Activated CD4-positive, CD25-positive, alpha-beta regulatory T cell treated with anti-CD3 and anti-CD28 coated beads, Interleukin-2, amount 50 U/mL, for 72 hours (primary cell): ENCODE measurements around the gene AGAP3.

Source experiments
- DNase-seq: peaks from one replicate; pipeline ENCODE4 v3.0.0; 2021

The AGAP3 gene

GRCh38 chr7:151074817-151075661 lies 11.2 kb upstream of the AGAP3 start:
- DNase-seq: no peak

DNA sequence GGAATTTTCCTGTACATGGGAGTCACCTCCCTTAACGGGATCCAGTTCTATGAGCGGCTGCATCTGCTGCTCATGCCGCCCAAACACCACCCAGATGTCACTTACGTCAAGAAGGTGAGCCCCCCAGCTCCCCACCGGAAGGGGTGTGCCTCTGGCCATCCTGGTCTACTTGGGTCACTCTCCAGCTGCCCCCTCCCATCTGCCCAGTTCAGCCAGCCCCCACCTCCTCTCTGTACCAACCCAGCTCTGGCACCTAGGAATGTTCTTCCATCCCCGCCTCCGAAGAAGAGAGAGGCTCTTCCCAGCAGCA lies 10.7 kb upstream of the AGAP3 start:
- no peak for DNase-seq

DNA sequence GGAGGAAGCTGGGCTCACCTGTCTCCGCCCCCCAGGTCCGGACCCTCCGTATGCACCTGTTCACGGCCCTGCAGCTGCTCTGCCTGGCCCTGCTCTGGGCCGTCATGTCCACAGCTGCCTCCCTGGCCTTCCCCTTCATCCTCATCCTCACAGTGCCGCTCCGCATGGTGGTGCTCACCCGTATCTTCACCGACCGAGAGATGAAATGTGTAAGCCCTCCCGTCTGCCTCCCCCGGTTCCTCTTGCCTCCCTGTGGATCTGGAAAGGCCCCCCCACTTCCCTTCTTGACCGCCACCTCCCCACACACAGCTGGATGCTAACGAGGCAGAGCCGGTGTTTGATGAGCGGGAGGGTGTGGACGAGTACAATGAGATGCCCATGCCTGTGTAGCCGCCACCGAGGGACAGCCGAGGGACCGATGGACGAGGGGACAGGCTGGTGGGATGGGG lies 10.3 kb upstream of the AGAP3 start:
- DNase-seq: no peak

- no peak for DNase-seq
Measured at GRCh38 chr7:151076863-151077704, 9.2 kb upstream of the AGAP3 start.

- DNase-seq: no peak
Measured at GRCh38 chr7:151077705-151078232, 8.5 kb upstream of the AGAP3 start.

- no peak for DNase-seq
Measured at GRCh38 chr7:151078233-151079040, 7.8 kb upstream of the AGAP3 start.

DNA sequence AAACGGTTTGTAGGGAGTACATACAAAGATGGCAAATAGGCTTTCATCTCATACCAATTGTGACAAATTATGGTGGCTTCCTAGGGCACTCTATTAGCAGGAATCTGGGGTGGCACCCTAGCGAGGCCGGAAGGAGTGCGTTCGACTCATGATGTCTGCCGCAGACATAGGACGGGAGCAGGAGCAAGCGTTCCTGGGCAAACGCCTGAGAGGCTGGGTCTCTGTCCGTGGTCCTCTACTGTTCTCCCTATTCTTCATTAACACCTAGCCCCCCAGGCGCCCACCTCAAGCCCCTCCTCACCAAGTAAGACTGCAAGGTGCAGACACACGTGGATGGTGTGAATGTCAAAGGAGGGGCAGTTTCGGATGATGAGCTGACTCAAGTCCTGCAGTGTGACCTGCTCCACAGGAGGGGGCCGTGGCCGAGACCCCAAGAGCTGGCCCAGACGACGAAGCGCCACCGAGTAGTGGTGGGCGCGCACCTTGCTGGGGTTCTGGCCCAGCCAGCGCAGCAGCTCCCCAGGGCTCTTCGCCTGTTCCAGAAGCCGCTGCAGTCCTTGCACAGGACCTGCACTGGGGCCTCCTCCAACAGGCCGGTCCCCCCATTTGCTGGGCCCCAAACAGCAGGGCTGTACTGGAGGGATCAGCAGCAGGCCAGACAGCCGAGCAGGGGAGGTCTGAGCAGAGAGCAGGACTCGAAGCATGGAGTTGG lies 6.9 kb upstream of the AGAP3 start:
- DNase-seq: no peak

DNA sequence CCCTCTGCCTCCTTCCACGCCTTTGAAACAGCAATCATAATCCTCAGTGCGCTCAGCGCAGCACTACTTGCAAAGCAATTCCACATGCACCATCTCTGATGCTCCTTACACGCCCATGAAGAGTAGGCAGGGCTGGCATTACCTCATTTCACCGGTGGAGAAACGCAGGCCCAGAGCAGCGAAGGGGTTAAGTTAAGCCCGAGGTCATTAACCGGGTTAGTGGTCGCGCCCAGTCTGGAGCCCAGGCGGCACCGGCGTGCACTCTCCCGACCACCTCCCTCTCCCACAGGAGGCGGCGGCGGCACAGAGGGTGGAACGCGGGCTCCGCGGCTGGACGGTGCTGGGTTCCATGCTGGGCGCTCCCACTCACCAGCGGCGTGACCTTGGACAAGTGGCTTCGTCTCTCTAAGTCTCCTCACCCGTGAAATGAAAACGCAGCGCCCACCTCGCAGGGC lies 6.2 kb upstream of the AGAP3 start:
- DNase-seq: peak; percentile 46

DNA sequence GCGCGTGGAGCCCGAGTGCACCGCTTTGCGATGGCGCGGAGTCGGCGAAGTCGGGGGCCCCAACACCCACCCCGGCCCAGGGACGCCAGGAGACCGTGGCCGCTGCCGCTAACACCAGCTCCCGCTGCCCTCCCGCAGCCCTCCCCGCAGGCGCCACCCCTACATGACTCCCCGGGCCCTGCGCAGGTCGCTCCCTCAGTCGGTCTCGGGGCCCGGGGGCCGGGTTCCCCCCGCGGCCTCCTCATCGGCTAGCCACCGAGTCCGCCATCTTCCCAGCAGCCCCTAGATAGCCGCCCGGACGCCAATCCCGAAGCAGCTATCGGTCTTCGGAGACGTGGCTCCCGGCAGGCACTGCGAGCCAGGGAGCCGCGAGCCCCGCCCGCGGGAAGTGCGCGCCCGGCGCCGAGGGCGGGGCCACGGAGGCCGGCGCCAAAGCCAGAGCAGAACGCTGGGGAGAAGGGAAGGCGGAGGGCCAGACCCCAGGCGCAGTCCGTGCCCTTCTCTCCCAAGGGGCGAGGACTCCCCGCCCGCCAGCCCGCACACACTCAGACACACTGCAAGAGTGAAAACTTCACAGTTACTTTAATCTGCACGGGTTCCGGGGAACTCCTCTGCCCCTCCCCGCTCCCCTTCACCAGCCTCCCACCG lies 5.6 kb upstream of the AGAP3 start, which contains the start of gene FASTK:
Gene FASTK (minus strand): TSS at position 288 of the 648 bp plus-strand sequence. CDS start 43 bp downstream, at position 245.
- peak; percentile 85 for DNase-seq

GRCh38 chr7:151081170-151082101 lies 4.8 kb upstream of the AGAP3 start:
- no peak for DNase-seq

- DNase-seq: no peak
Measured at GRCh38 chr7:151082141-151083070, 3.9 kb upstream of the AGAP3 start.

GRCh38 chr7:151083071-151083823 lies 3.0 kb upstream of the AGAP3 start, which contains the start of gene TMUB1:
TSS of gene TMUB1 (minus strand) at chr7:151083493. CDS start at chr7:151082563, 930 bp downstream.
- DNase-seq: peak; percentile 82

GRCh38 chr7:151083824-151084160 lies 2.5 kb upstream of the AGAP3 start:
- DNase-seq: no peak

DNA sequence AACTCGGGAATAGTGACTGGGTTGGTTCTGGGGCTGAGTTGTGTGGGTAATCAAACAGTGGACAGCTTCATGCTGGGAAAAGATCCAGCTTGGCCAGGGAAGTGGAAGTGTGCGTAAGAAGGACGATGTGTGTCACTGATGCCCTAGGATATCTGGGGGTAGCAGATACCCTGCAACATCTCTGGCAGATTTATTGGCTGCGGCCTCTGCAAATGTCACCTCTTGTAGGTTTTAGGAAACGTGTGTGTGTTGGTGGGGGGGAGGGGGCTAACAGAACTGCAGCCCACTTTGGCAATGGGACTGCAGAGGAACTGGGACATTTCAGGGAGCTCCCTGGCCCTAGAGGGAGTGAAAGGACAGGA lies 965 bp upstream of the AGAP3 start:
- DNase-seq: no peak

DNA sequence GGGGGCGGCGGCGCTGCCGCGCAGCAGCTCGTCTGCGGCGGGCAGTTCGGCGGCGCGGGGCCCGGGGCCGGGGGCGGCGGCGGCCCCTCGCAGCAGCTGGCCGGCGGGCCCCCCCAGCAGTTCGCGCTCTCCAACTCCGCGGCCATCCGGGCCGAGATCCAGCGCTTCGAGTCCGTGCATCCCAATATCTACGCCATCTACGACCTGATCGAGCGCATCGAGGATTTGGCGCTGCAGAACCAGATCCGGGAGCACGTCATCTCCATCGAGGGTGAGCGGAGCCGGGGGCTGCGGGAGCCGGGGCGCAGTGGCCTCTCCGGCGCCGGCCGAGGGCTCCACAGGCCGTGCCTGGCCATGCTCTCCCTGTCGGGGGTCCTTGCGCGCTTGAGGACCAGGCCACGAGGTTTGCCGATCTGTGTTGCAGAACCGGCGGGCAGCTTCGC lies 548 bp downstream of the AGAP3 start:
- peak; percentile 50 for DNase-seq

- DNase-seq: peak; percentile 55
Measured at GRCh38 chr7:151087245-151088018, 1.2 kb downstream of the AGAP3 start.

DNA sequence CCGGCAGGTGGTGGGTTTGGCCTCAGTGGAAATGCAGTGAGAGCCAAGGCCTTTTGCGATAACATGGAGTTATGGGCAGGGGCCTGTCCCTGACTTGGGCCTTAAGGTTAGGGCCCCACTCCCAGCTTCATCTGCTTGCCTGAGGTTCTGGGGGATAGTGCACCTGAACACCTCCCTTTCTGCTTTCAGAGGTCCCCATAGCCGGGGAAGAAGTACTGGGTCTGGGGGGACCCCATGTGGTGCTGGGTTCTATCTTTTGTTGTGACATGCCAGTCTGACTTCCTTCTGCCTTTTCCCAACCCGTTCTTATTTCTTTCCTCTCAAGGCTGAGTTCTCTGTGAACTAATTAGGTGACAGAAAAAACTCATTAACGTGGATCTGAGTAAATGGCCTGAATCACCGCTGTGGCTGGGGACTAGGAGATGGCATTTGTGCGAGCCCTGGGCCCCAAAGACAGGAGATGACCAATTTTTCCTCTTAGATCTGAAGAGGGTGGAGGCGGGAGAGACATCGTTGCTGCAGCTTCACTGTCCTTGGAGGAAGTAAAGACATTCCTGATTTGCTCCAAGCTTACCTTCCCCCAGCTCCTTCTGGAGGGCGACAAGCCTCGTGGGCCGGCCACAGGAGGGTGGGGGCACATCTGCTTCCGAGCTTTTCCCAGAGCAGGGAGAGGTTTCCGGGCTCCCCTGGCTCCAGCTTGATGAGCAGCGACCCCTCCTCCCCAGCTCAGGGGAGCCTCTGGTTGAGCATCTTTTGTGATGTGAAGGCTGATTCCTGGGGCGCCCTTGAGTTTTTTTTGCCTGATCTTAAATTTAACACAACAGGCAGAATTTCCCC lies 2.0 kb downstream of the AGAP3 start:
- DNase-seq: no peak
